GM12864 (cell line): ENCODE data around the gene PFDN6.

ENCODE experiments used
- DNase-seq: peaks from one replicate; pipeline ENCODE4 v3.0.0-alpha.2; 2011; ENCODE audit warnings: low read depth
- H3K4me3 ChIP-seq: 2 replicates; pipeline ENCODE4 v1.5.1; 2011; ENCODE audit warnings: mild to moderate bottlenecking, low read depth, low read length, control low read depth
- CTCF ChIP-seq: IDR thresholded peaks from 2 replicates; pipeline ENCODE4 v1.5.1; 2011; ENCODE audit warnings: low read depth, mild to moderate bottlenecking, moderate library complexity, low read length, control low read depth, inconsistent platforms; ENCODE audit errors: missing control alignments

PFDN6 gene

GRCh38 chr6:33312361-33313104 lies 23.1 kb downstream of the PFDN6 start:
- DNase-seq = peak; percentile 80
- no peak for TF ChIP-seq CTCF
- H3K4me3 ChIP-seq = peak overlapping the region; percentile 69

GRCh38 chr6:33313105-33313708 lies 23.8 kb downstream of the PFDN6 start:
- no peak for DNase-seq
- no peak for TF ChIP-seq CTCF

GRCh38 chr6:33313709-33314514 lies 24.5 kb downstream of the PFDN6 start, which contains the start of gene TAPBP:
Gene TAPBP, minus strand, starts transcription at chr6:33314078. Its CDS starts 37 bp downstream, at chr6:33314041.
- DNase-seq = peak; percentile 75
- peak within 1 kb of the TSS; percentile 69 for H3K4me3 ChIP-seq
- no peak for TF ChIP-seq CTCF

More at GRCh38 chr6:33313105-33313708, 23.8 kb downstream of the PFDN6 start:
- H3K4me3 ChIP-seq = peak overlapping the region; percentile 69

GRCh38 chr6:33314515-33314942 lies 25.1 kb downstream of the PFDN6 start:
- peak; percentile 67 for DNase-seq
- TF ChIP-seq CTCF = no peak
- peak overlapping the region; percentile 69 for H3K4me3 ChIP-seq

- H3K4me3 ChIP-seq = peak overlapping the region; percentile 69
- no peak for TF ChIP-seq CTCF
- DNase-seq = no peak
These were observed 25.8 kb downstream of the PFDN6 start for GRCh38 chr6:33314943-33315792.
